WTC11 (cell line): ENCODE measurements around the gene NCAPH2.

Source experiments
- FOXP1 ChIP-seq: sonication (generic); formaldehyde crosslinking; IDR thresholded peaks from 2 replicates; pipeline ENCODE4 v1.8.0; 2022; ENCODE audit warnings: missing genetic modification reagents, mild to moderate bottlenecking, moderate library complexity, borderline replicate concordance
- IRF2 ChIP-seq: sonication (generic); formaldehyde crosslinking; IDR thresholded peaks from 2 replicates; pipeline ENCODE4 v1.8.0; 2022; ENCODE audit warnings: low read depth, missing genetic modification reagents, borderline replicate concordance
- JUN ChIP-seq: sonication (generic); formaldehyde crosslinking; IDR thresholded peaks from 2 replicates; pipeline ENCODE4 v1.8.0; 2023; ENCODE audit warnings: mild to moderate bottlenecking, missing genetic modification reagents
- NR1H2 ChIP-seq: sonication (generic); formaldehyde crosslinking; IDR thresholded peaks from 2 replicates; pipeline ENCODE4 v1.9.0; 2021; ENCODE audit warnings: mild to moderate bottlenecking, moderate library complexity, missing genetic modification reagents
- ZNF512 ChIP-seq: sonication (generic); formaldehyde crosslinking; IDR thresholded peaks from 2 replicates; pipeline ENCODE4 v1.8.1; 2022; ENCODE audit warnings: missing genetic modification reagents, borderline replicate concordance
- TF ChIP-seq, protein P1 (sequence below): fragments of 200-600 bp; IDR thresholded peaks from 2 replicates; pipeline ENCODE4 v1.8.0; 2022; ENCODE audit warnings: antibody characterized with exemption
- TF ChIP-seq, protein P2 (sequence below): sonication (generic); formaldehyde crosslinking; conservative IDR thresholded peaks from 2 replicates; pipeline ENCODE4 v1.8.1; 2023; ENCODE audit warnings: mild to moderate bottlenecking, low read depth, missing genetic modification reagents, moderate library complexity
- TF ChIP-seq, protein P3 (sequence below): sonication (generic); formaldehyde crosslinking; IDR thresholded peaks from 2 replicates; pipeline ENCODE4 v1.8.0; 2023; ENCODE audit warnings: missing genetic modification reagents, mild to moderate bottlenecking, borderline replicate concordance

DNA sequence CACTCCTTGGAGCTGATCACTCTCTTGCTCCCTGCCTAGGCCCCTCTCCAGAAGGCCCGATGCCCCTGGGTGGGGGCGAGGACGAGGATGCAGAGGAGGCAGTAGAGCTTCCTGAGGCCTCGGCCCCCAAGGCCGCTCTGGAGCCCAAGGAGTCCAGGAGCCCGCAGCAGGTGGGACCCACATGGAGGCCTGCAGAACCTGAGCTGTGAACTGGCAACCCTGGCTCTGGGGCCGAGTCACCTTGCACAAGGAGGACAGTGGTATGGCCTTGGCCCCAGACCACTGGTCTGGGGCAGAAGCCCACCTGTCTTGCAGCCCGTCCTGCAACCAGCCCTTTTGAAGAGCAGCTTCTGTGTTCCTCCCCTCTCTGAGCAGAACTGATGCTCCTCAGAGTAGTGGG lies 11.1 kb downstream of the NCAPH2 start:
- TF ChIP-seq, protein P1, sequence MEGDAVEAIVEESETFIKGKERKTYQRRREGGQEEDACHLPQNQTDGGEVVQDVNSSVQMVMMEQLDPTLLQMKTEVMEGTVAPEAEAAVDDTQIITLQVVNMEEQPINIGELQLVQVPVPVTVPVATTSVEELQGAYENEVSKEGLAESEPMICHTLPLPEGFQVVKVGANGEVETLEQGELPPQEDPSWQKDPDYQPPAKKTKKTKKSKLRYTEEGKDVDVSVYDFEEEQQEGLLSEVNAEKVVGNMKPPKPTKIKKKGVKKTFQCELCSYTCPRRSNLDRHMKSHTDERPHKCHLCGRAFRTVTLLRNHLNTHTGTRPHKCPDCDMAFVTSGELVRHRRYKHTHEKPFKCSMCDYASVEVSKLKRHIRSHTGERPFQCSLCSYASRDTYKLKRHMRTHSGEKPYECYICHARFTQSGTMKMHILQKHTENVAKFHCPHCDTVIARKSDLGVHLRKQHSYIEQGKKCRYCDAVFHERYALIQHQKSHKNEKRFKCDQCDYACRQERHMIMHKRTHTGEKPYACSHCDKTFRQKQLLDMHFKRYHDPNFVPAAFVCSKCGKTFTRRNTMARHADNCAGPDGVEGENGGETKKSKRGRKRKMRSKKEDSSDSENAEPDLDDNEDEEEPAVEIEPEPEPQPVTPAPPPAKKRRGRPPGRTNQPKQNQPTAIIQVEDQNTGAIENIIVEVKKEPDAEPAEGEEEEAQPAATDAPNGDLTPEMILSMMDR, result no peak
- TF ChIP-seq ZNF512 (no peak), IRF2 (no peak), NR1H2 (CRISPR knock-in tag) (no peak), JUN (CRISPR knock-in tag) (no peak), FOXP1 (no peak)
- TF ChIP-seq, protein P2, sequence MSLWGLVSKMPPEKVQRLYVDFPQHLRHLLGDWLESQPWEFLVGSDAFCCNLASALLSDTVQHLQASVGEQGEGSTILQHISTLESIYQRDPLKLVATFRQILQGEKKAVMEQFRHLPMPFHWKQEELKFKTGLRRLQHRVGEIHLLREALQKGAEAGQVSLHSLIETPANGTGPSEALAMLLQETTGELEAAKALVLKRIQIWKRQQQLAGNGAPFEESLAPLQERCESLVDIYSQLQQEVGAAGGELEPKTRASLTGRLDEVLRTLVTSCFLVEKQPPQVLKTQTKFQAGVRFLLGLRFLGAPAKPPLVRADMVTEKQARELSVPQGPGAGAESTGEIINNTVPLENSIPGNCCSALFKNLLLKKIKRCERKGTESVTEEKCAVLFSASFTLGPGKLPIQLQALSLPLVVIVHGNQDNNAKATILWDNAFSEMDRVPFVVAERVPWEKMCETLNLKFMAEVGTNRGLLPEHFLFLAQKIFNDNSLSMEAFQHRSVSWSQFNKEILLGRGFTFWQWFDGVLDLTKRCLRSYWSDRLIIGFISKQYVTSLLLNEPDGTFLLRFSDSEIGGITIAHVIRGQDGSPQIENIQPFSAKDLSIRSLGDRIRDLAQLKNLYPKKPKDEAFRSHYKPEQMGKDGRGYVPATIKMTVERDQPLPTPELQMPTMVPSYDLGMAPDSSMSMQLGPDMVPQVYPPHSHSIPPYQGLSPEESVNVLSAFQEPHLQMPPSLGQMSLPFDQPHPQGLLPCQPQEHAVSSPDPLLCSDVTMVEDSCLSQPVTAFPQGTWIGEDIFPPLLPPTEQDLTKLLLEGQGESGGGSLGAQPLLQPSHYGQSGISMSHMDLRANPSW (CRISPR knock-in tag), result no peak
- TF ChIP-seq, protein P3, sequence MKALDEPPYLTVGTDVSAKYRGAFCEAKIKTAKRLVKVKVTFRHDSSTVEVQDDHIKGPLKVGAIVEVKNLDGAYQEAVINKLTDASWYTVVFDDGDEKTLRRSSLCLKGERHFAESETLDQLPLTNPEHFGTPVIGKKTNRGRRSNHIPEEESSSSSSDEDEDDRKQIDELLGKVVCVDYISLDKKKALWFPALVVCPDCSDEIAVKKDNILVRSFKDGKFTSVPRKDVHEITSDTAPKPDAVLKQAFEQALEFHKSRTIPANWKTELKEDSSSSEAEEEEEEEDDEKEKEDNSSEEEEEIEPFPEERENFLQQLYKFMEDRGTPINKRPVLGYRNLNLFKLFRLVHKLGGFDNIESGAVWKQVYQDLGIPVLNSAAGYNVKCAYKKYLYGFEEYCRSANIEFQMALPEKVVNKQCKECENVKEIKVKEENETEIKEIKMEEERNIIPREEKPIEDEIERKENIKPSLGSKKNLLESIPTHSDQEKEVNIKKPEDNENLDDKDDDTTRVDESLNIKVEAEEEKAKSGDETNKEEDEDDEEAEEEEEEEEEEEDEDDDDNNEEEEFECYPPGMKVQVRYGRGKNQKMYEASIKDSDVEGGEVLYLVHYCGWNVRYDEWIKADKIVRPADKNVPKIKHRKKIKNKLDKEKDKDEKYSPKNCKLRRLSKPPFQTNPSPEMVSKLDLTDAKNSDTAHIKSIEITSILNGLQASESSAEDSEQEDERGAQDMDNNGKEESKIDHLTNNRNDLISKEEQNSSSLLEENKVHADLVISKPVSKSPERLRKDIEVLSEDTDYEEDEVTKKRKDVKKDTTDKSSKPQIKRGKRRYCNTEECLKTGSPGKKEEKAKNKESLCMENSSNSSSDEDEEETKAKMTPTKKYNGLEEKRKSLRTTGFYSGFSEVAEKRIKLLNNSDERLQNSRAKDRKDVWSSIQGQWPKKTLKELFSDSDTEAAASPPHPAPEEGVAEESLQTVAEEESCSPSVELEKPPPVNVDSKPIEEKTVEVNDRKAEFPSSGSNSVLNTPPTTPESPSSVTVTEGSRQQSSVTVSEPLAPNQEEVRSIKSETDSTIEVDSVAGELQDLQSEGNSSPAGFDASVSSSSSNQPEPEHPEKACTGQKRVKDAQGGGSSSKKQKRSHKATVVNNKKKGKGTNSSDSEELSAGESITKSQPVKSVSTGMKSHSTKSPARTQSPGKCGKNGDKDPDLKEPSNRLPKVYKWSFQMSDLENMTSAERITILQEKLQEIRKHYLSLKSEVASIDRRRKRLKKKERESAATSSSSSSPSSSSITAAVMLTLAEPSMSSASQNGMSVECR (CRISPR knock-in tag), result no peak
